HEK293 (cell line): Measurements from ENCODE around the gene BCDIN3D.

Experiments used
- CTCF ChIA-PET: fragments of 350-600 bp; formaldehyde crosslinking; extraction: SDS; loops from one replicate; lab custom pipeline; 2021; ENCODE audit warnings: antibody characterized with exemption; lab: Yijun Ruan, JAX
- POLR2A ChIA-PET: fragments of 300-600 bp; formaldehyde crosslinking; extraction: SDS; loops from one replicate; lab custom pipeline; 2020; ENCODE audit warnings: antibody characterized with exemption, inconsistent platforms; lab: Yijun Ruan, JAX
- H3K27ac ChIP-seq: fragments of 200-500 bp; sonication (Bioruptor generic); 2 replicates; pipeline ENCODE4 v1.5.1; 2014; ENCODE audit warnings: low read depth, low read length, control low read depth, inconsistent platforms; ENCODE audit errors: extremely low read depth
- H3K36me3 ChIP-seq, 2 experiments: fragments of 200-500 bp in 1 of 2; sonication (Bioruptor generic) in 1 of 2; 1 replicate in 1 of 2; 2 replicates in 1 of 2; pipeline ENCODE4 v1.5.1; 2014 to 2017; ENCODE audit warnings: inconsistent platforms in 2 of 2, low read length in 2 of 2; ENCODE audit not compliant: control insufficient read depth in 2 of 2, insufficient read depth in 1 of 2
- H3K4me1 ChIP-seq: fragments of 200-500 bp; sonication (Bioruptor generic); 2 replicates; pipeline ENCODE4 v1.5.1; 2014; ENCODE audit warnings: mild to moderate bottlenecking, low read length, inconsistent platforms; ENCODE audit not compliant: control insufficient read depth, insufficient read depth
- H3K4me3 ChIP-seq: 2 replicates; pipeline ENCODE4 v1.5.1; 2011; ENCODE audit warnings: low read depth, mild to moderate bottlenecking, control low read depth, low read length, moderate library complexity
- H3K9me3 ChIP-seq: fragments of 200-500 bp; sonication (Bioruptor generic); 2 replicates; pipeline ENCODE4 v1.5.1; 2014; ENCODE audit warnings: low read depth, low read length, inconsistent platforms; ENCODE audit not compliant: control insufficient read depth, insufficient read depth
- BCL11B ChIP-seq: fragments of 450-650 bp; formaldehyde crosslinking; IDR thresholded peaks from 2 replicates; pipeline ENCODE4 v1.5.1; 2016; ENCODE audit warnings: low read depth, missing biosample characterization, missing genetic modification characterization
- HOXA7 ChIP-seq: sonication (generic); formaldehyde crosslinking; IDR thresholded peaks from 2 replicates; pipeline ENCODE4 v1.8.1; 2022; ENCODE audit warnings: missing genetic modification reagents, borderline replicate concordance
- KLF9 ChIP-seq: fragments of 450-650 bp; formaldehyde crosslinking; IDR thresholded peaks from 2 replicates; pipeline ENCODE4 v1.5.1; 2016; ENCODE audit warnings: missing biosample characterization, missing genetic modification characterization, low read depth
- SETDB1 ChIP-seq: IDR thresholded peaks from one replicate; pipeline ENCODE4 v1.6.1; 2017; ENCODE audit warnings: mild to moderate bottlenecking, low read length, moderate library complexity, mixed read lengths; ENCODE audit not compliant: insufficient read length
- ZBTB44 ChIP-seq: fragments of 450-650 bp; IDR thresholded peaks from 2 replicates; pipeline ENCODE4 v1.5.1; 2018; ENCODE audit warnings: missing biosample characterization, mild to moderate bottlenecking, missing genetic modification characterization
- ZNF184 ChIP-seq: fragments of 450-650 bp; IDR thresholded peaks from 2 replicates; pipeline ENCODE4 v1.5.1; 2018; ENCODE audit warnings: missing biosample characterization, mild to moderate bottlenecking, missing genetic modification characterization
- ZNF26 ChIP-seq: fragments of 450-650 bp; formaldehyde crosslinking; IDR thresholded peaks from 2 replicates; pipeline ENCODE4 v1.5.1; 2016; ENCODE audit warnings: missing biosample characterization, missing genetic modification characterization
- ZNF362 ChIP-seq: fragments of 450-650 bp; formaldehyde crosslinking; IDR thresholded peaks from 2 replicates; pipeline ENCODE4 v1.5.1; 2016; ENCODE audit warnings: missing biosample characterization, missing genetic modification characterization
- ZNF404 ChIP-seq: fragments of 450-650 bp; formaldehyde crosslinking; IDR thresholded peaks from 2 replicates; pipeline ENCODE4 v1.5.1; 2017; ENCODE audit warnings: missing biosample characterization, missing genetic modification characterization
- ZNF433 ChIP-seq: fragments of 450-650 bp; formaldehyde crosslinking; IDR thresholded peaks from 2 replicates; pipeline ENCODE4 v1.5.1; 2016; ENCODE audit warnings: missing biosample characterization, missing genetic modification characterization, low read depth
- ZNF600 ChIP-seq: fragments of 450-650 bp; formaldehyde crosslinking; IDR thresholded peaks from 2 replicates; pipeline ENCODE4 v1.5.1; 2016; ENCODE audit warnings: missing biosample characterization, missing genetic modification characterization
- ZNF621 ChIP-seq: fragments of 450-650 bp; formaldehyde crosslinking; IDR thresholded peaks from 2 replicates; pipeline ENCODE4 v1.5.1; 2017; ENCODE audit warnings: missing biosample characterization, missing genetic modification characterization
- ZNF660 ChIP-seq: fragments of 450-650 bp; IDR thresholded peaks from 2 replicates; pipeline ENCODE4 v1.5.1; 2018; ENCODE audit warnings: missing biosample characterization, mild to moderate bottlenecking, missing genetic modification characterization
- ZNF692 ChIP-seq: fragments of 450-650 bp; formaldehyde crosslinking; IDR thresholded peaks from 2 replicates; pipeline ENCODE4 v1.5.1; 2016; ENCODE audit warnings: missing biosample characterization, missing genetic modification characterization
- ZNF830 ChIP-seq: fragments of 450-650 bp; IDR thresholded peaks from 2 replicates; pipeline ENCODE4 v1.5.0; 2018; ENCODE audit warnings: missing biosample characterization, missing genetic modification characterization, low read depth, mild to moderate bottlenecking, moderate library complexity
- TF ChIP-seq, protein P1 (sequence below): fragments of 450-650 bp; formaldehyde crosslinking; IDR thresholded peaks from 2 replicates; pipeline ENCODE4 v1.5.1; 2016; ENCODE audit warnings: missing biosample characterization, missing genetic modification characterization
- TF ChIP-seq, protein P2 (sequence below): fragments of 450-650 bp; formaldehyde crosslinking; IDR thresholded peaks from 2 replicates; pipeline ENCODE4 v1.5.1; 2016; ENCODE audit warnings: missing biosample characterization, missing genetic modification characterization, low read depth
- TF ChIP-seq, protein P3 (sequence below): fragments of 450-650 bp; formaldehyde crosslinking; IDR thresholded peaks from 2 replicates; pipeline ENCODE4 v1.5.1; 2016; ENCODE audit warnings: missing biosample characterization, missing genetic modification characterization

BCDIN3D gene

DNA sequence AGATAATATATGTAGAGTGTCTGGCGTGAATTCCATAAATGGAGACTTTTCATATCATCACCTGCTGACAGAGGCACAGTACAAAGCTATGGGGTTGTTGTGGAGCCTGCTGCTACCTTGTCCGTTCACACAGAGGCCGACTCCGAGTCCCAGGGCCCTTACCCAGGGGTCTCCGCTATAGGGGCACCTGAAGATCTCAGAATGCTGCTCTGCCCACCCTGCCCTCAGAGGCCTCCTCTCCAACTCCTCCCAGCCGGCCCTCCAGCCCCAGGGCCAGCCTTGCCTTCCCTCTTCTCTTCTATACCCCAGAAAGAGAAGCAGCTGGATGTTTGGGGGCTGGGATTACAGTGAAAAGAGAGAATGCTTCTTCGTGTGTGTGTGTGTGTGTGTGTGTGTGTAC is 36.0 kb downstream of the BCDIN3D start:
- CTCF ChIA-PET, result interaction anchor here (0.9 kb wide), 1 partner anchor 31 kb away, joined by 3 read pairs; no protein-coding TSS in a partner anchor
- peaks cover 0 to 52% of the 10 kb centered on the region in 2 experiments; a peak in 2 of 3 replicates for H3K36me3 ChIP-seq

More for the DNA sequence above, 36.0 kb downstream of the BCDIN3D start:
- TF ChIP-seq ZNF600, result no peak
- no peak for TF ChIP-seq ZNF26 (tag by site-specific recombination)
- TF ChIP-seq BCL11B, result no peak
- no peak for TF ChIP-seq ZNF362 (tag by site-specific recombination)
- no peak for TF ChIP-seq ZNF184
- TF ChIP-seq ZNF621 (tag by site-specific recombination), result no peak
- TF ChIP-seq ZNF660 (tag by site-specific recombination), result no peak
- no peak for TF ChIP-seq ZBTB44 (tag by site-specific recombination)
- TF ChIP-seq ZNF433, result no peak
- TF ChIP-seq, protein P1, sequence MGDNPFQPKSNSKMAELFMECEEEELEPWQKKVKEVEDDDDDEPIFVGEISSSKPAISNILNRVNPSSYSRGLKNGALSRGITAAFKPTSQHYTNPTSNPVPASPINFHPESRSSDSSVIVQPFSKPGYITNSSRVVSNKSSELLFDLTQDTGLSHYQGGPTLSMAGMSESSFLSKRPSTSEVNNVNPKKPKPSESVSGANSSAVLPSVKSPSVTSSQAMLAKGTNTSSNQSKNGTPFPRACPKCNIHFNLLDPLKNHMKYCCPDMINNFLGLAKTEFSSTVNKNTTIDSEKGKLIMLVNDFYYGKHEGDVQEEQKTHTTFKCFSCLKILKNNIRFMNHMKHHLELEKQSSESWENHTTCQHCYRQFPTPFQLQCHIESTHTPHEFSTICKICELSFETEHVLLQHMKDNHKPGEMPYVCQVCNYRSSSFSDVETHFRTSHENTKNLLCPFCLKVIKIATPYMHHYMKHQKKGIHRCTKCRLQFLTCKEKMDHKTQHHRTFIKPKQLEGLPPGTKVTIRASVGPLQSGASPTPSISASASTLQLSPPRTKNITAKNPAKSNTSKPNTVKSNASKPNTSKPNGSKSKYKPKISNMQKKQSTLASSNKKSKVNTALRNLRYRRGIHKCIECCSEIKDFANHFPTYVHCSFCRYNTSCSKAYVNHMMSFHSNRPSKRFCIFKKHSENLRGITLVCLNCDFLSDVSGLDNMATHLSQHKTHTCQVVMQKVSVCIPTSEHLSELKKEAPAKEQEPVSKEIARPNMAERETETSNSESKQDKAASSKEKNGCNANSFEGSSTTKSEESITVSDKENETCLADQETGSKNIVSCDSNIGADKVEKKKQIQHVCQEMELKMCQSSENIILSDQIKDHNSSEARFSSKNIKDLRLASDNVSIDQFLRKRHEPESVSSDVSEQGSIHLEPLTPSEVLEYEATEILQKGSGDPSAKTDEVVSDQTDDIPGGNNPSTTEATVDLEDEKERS (tag by site-specific recombination), result no peak
- TF ChIP-seq KLF9 (tag by site-specific recombination), result no peak
- TF ChIP-seq ZNF830 (tag by site-specific recombination), result no peak
- TF ChIP-seq, protein P2, sequence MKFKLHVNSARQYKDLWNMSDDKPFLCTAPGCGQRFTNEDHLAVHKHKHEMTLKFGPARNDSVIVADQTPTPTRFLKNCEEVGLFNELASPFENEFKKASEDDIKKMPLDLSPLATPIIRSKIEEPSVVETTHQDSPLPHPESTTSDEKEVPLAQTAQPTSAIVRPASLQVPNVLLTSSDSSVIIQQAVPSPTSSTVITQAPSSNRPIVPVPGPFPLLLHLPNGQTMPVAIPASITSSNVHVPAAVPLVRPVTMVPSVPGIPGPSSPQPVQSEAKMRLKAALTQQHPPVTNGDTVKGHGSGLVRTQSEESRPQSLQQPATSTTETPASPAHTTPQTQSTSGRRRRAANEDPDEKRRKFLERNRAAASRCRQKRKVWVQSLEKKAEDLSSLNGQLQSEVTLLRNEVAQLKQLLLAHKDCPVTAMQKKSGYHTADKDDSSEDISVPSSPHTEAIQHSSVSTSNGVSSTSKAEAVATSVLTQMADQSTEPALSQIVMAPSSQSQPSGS, result no peak
- no peak for TF ChIP-seq HOXA7
- no peak for TF ChIP-seq ZNF404 (tag by site-specific recombination)
- TF ChIP-seq ZNF692, result no peak
- TF ChIP-seq SETDB1, result no peak
- TF ChIP-seq, protein P3, sequence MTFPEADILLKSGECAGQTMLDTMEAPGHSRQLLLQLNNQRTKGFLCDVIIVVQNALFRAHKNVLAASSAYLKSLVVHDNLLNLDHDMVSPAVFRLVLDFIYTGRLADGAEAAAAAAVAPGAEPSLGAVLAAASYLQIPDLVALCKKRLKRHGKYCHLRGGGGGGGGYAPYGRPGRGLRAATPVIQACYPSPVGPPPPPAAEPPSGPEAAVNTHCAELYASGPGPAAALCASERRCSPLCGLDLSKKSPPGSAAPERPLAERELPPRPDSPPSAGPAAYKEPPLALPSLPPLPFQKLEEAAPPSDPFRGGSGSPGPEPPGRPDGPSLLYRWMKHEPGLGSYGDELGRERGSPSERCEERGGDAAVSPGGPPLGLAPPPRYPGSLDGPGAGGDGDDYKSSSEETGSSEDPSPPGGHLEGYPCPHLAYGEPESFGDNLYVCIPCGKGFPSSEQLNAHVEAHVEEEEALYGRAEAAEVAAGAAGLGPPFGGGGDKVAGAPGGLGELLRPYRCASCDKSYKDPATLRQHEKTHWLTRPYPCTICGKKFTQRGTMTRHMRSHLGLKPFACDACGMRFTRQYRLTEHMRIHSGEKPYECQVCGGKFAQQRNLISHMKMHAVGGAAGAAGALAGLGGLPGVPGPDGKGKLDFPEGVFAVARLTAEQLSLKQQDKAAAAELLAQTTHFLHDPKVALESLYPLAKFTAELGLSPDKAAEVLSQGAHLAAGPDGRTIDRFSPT (tag by site-specific recombination), result no peak
- H3K27ac ChIP-seq, result no peak overlapping the region
- POLR2A ChIA-PET, result no interaction called here
- no peaks in the 10 kb centered on the region for H3K9me3 ChIP-seq
- no peak overlapping the region for H3K4me3 ChIP-seq
- no peaks in the 10 kb centered on the region for H3K4me1 ChIP-seq
